Stimulated activated CD8-positive, alpha-beta memory T cell treated with anti-CD3 and anti-CD28 coated beads, Interleukin-7, amount 100 ng/mL, for 48 hours (primary cell): Measurements from ENCODE around the gene GYPC.
"Not testable (repeated sequence)": the region's sequence is repeated elsewhere in the genome, so short reads cannot be mapped to it uniquely, and the experiment has no call there.

Experiments
- DNase-seq, 2 donors: peaks; one replicate each; pipeline ENCODE4 v3.0.0-alpha.2; 2020; ENCODE audit warnings: low read depth in 1 of 2; ENCODE audit errors: extremely low read depth in 1 of 2

GYPC gene

GRCh38 chr2:126655500-126656430, at the start of gene GYPC:
TSS of gene GYPC (plus strand) at chr2:126656158. CDS start at chr2:126656264, 106 bp downstream.
- DNase-seq = peak in 1 of 2 donors; percentile 29

- DNase-seq = no peak
Measured at GRCh38 chr2:126614524-126615227, 41.3 kb upstream of the GYPC start.

- no peak for DNase-seq
Measured at GRCh38 chr2:126616606-126617069, 39.3 kb upstream of the GYPC start.

- no peak for DNase-seq
Measured at GRCh38 chr2:126620302-126620701, 35.7 kb upstream of the GYPC start.

GRCh38 chr2:126623000-126623399, 33.0 kb upstream of the GYPC start:
- DNase-seq = no peak

- DNase-seq = no peak
Measured at GRCh38 chr2:126627643-126628042, 28.3 kb upstream of the GYPC start.

GRCh38 chr2:126634273-126634861, 21.6 kb upstream of the GYPC start:
- no peak for DNase-seq

- no peak for DNase-seq
Measured at GRCh38 chr2:126635281-126635680, 20.7 kb upstream of the GYPC start.

GRCh38 chr2:126635736-126636135, 20.2 kb upstream of the GYPC start:
- no peak for DNase-seq

- DNase-seq = no peak
Measured at GRCh38 chr2:126637386-126637785, 18.6 kb upstream of the GYPC start.

- DNase-seq = no peak
Measured at GRCh38 chr2:126638746-126639145, 17.2 kb upstream of the GYPC start.

- DNase-seq = no peak
Measured at GRCh38 chr2:126639276-126639675, 16.7 kb upstream of the GYPC start.

GRCh38 chr2:126641294-126641693, 14.7 kb upstream of the GYPC start:
- DNase-seq = not testable (repeated sequence)

- DNase-seq = no peak
Measured at GRCh38 chr2:126642031-126642430, 13.9 kb upstream of the GYPC start.

GRCh38 chr2:126643431-126643830, 12.5 kb upstream of the GYPC start:
- DNase-seq = no peak

- no peak for DNase-seq
Measured at GRCh38 chr2:126643972-126644371, 12.0 kb upstream of the GYPC start.

GRCh38 chr2:126644630-126645191, 11.2 kb upstream of the GYPC start:
- DNase-seq = no peak

GRCh38 chr2:126645211-126645618, 10.7 kb upstream of the GYPC start:
- DNase-seq = no peak

- DNase-seq = no peak
Measured at GRCh38 chr2:126646026-126646425, 9.9 kb upstream of the GYPC start.

GRCh38 chr2:126647714-126648344, 8.1 kb upstream of the GYPC start:
- DNase-seq = not testable (repeated sequence)

GRCh38 chr2:126648345-126648786, 7.6 kb upstream of the GYPC start:
- not testable (repeated sequence) for DNase-seq
